Measurements from ENCODE around the gene LAMA2. TPM values are rescaled to one million over a fixed set of nuclear protein-coding genes. Genes with fewer than 3 reads are reported as not detected.

Gene LAMA2
- total RNA-seq, 1 experiment from 2014 or later = 8.2 TPM

DNA sequence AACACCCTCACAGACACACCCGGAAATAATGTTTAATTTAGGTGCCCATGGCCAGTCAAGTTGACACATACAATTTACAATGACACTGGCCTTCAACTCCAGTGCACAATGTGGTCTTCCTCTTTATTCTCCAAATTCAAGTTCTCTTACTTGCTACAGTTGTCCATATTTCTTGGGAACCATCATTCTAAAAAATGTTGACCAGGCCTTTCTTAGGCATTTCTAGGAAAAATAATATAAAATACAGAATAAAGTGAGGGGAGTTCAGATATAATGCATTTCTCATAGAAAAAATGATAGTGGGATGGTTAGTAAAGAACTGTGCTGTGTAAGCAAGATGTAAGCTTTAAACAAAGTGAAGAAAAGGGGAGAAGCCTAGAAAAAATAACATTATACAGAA lies 528.2 kb downstream of the LAMA2 start:
- intact Hi-C loops (cut with micrococcal nuclease) = no loop called here
- Histone ChIP-seq H3K4me1 (ENCODE audit: control insufficient read depth in 1 of 2, insufficient read depth in 2 of 2, low read length in 2 of 2) (no peaks in the 10 kb centered on the region), H3K4me2 (ENCODE audit: low read length) (no peak overlapping the region), H3K36me3 (ENCODE audit: control insufficient read depth in 1 of 2, insufficient read depth in 2 of 2, low read length in 2 of 2) (no peaks in the 10 kb centered on the region), H4K20me1 (ENCODE audit: insufficient read depth) (no peaks in the 10 kb centered on the region), H3K79me2 (ENCODE audit: insufficient read depth, low read length) (no peaks in the 10 kb centered on the region), H3K9me3 (ENCODE audit: control insufficient read depth in 1 of 2, insufficient read depth in 1 of 2, low read depth in 1 of 2, low read length in 2 of 2) (no peaks in the 10 kb centered on the region), H3K4me3 (replicated peaks in 1 of 2; ENCODE audit: low read depth in 1 of 2, low read length in 2 of 2) (no peak overlapping the region), H3K9ac (ENCODE audit: low read length) (no peak overlapping the region), H2AFZ (ENCODE audit: low read depth, low read length, poor library complexity, severe bottlenecking) (no peak overlapping the region), H3K9me2 (ENCODE audit: insufficient read depth) (no peaks in the 10 kb centered on the region), H3K27me3 (ENCODE audit: insufficient read depth, low read length) (no peaks in the 10 kb centered on the region), H3K27ac (ENCODE audit: low read depth, low read length) (no peak overlapping the region)
- ChIA-PET POLR2A (no interaction called here), CTCF (no interaction called here), RAD21 (ENCODE audit: low non-redundant PET in 1 of 2, low total read pairs in 2 of 2, uncharacterized antibody in 2 of 2, unreplicated experiment in 2 of 2) (no interaction called here)
- TF ChIP-seq CEBPB (IDR thresholded peaks at IDR 0.05; ENCODE audit: low read depth) (no peak), POLR2AphosphoS5 (IDR thresholded peaks at IDR 0.05; ENCODE audit: low read depth, low read length) (no peak)
- TF ChIP-seq, protein P1, sequence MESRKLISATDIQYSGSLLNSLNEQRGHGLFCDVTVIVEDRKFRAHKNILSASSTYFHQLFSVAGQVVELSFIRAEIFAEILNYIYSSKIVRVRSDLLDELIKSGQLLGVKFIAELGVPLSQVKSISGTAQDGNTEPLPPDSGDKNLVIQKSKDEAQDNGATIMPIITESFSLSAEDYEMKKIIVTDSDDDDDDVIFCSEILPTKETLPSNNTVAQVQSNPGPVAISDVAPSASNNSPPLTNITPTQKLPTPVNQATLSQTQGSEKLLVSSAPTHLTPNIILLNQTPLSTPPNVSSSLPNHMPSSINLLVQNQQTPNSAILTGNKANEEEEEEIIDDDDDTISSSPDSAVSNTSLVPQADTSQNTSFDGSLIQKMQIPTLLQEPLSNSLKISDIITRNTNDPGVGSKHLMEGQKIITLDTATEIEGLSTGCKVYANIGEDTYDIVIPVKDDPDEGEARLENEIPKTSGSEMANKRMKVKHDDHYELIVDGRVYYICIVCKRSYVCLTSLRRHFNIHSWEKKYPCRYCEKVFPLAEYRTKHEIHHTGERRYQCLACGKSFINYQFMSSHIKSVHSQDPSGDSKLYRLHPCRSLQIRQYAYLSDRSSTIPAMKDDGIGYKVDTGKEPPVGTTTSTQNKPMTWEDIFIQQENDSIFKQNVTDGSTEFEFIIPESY (IDR thresholded peaks at IDR 0.05; ENCODE audit: extremely low read depth, insufficient replicate concordance, low read length) = no peak
- no peak for ATAC-seq
- DNase-seq (ENCODE audit: low read depth, low spot score) = no peak
- no TSS peak for BruUV-seq (replicated peaks)

DNA sequence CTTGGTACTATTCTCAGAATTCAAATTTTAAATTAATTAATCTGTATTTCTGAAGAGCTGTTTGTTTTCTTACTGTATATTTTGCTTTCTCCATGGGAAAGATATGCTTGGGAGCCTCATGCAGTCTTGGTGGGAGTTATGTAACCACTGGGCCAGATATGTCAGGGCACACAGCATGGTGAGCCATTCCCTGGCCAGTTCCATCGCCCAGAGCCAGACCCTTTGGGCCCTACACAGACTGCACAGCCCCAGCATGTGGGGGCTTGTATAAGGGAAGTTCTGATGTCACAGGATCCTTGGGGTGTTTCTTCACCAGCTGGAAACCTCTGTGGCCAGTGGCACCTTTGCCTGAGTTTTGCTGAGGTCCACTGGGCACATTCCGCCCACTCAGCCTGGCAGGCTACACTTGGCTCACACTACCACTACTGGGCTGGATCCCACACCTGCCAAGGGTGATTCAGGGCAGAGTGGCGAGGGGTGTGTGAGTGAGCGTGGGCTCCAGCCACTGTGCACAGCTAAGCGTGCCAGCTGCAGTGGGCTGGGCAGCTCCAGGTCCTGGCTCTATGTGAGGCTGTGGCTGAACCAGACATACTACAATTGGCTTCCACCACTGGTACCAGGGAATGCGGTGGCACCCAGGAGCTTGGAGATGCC lies 533.5 kb downstream of the LAMA2 start:
- H3K27me3 ChIP-seq (ENCODE audit: insufficient read depth, low read length) = no peaks in the 10 kb centered on the region
- intact Hi-C loops (cut with micrococcal nuclease) = no loop called here
- no peak for DNase-seq (ENCODE audit: low read depth, low spot score)

More for the DNA sequence above, 533.5 kb downstream of the LAMA2 start:
- Histone ChIP-seq H3K4me2 (ENCODE audit: low read length) (no peak overlapping the region), H3K9me3 (ENCODE audit: control insufficient read depth in 1 of 2, insufficient read depth in 1 of 2, low read depth in 1 of 2, low read length in 2 of 2) (no peaks in the 10 kb centered on the region), H3K4me1 (ENCODE audit: control insufficient read depth in 1 of 2, insufficient read depth in 2 of 2, low read length in 2 of 2) (no peaks in the 10 kb centered on the region), H2AFZ (ENCODE audit: low read depth, low read length, poor library complexity, severe bottlenecking) (no peak overlapping the region), H3K79me2 (ENCODE audit: insufficient read depth, low read length) (no peaks in the 10 kb centered on the region), H3K9me2 (ENCODE audit: insufficient read depth) (no peaks in the 10 kb centered on the region), H3K4me3 (replicated peaks in 1 of 2; ENCODE audit: low read depth in 1 of 2, low read length in 2 of 2) (no peak overlapping the region), H4K20me1 (ENCODE audit: insufficient read depth) (no peaks in the 10 kb centered on the region), H3K9ac (ENCODE audit: low read length) (no peak overlapping the region), H3K27ac (ENCODE audit: low read depth, low read length) (no peak overlapping the region), H3K36me3 (ENCODE audit: control insufficient read depth in 1 of 2, insufficient read depth in 2 of 2, low read length in 2 of 2) (no peaks in the 10 kb centered on the region)
- ATAC-seq = no peak
- CTCF ChIA-PET = no interaction called here
- RAD21 ChIA-PET (ENCODE audit: low non-redundant PET in 1 of 2, low total read pairs in 2 of 2, uncharacterized antibody in 2 of 2, unreplicated experiment in 2 of 2) = no interaction called here
- no TSS peak for BruUV-seq (replicated peaks)
- POLR2A ChIA-PET = no interaction called here
- TF ChIP-seq, protein P2, sequence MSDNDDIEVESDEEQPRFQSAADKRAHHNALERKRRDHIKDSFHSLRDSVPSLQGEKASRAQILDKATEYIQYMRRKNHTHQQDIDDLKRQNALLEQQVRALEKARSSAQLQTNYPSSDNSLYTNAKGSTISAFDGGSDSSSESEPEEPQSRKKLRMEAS (IDR thresholded peaks at IDR 0.05) = no peak
- no peak for TF ChIP-seq POLR2A (IDR thresholded peaks at IDR 0.05; ENCODE audit: borderline replicate concordance, extremely low read depth, insufficient read depth, insufficient read length)
- no peak for TF ChIP-seq POLR2AphosphoS5 (IDR thresholded peaks at IDR 0.05; ENCODE audit: low read depth, low read length)
- TF ChIP-seq FOSL1 (IDR thresholded peaks at IDR 0.05; ENCODE audit: low read depth) = no peak
- TF ChIP-seq SIN3A (IDR thresholded peaks at IDR 0.05; ENCODE audit: low read depth) = no peak
- no peak for TF ChIP-seq EZH2phosphoT487 (IDR thresholded peaks at IDR 0.05; ENCODE audit: borderline replicate concordance)
- no peak for TF ChIP-seq ELF1 (IDR thresholded peaks at IDR 0.05; ENCODE audit: borderline replicate concordance, low read depth)
- TF ChIP-seq CEBPB (IDR thresholded peaks at IDR 0.05; ENCODE audit: low read depth) = no peak
- TF ChIP-seq, protein P3, sequence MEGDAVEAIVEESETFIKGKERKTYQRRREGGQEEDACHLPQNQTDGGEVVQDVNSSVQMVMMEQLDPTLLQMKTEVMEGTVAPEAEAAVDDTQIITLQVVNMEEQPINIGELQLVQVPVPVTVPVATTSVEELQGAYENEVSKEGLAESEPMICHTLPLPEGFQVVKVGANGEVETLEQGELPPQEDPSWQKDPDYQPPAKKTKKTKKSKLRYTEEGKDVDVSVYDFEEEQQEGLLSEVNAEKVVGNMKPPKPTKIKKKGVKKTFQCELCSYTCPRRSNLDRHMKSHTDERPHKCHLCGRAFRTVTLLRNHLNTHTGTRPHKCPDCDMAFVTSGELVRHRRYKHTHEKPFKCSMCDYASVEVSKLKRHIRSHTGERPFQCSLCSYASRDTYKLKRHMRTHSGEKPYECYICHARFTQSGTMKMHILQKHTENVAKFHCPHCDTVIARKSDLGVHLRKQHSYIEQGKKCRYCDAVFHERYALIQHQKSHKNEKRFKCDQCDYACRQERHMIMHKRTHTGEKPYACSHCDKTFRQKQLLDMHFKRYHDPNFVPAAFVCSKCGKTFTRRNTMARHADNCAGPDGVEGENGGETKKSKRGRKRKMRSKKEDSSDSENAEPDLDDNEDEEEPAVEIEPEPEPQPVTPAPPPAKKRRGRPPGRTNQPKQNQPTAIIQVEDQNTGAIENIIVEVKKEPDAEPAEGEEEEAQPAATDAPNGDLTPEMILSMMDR (IDR thresholded peaks at IDR 0.05 in 2 of 3, conservative IDR thresholded peaks at IDR 0.05 in 1 of 3; ENCODE audit: borderline replicate concordance in 1 of 3, insufficient read depth in 1 of 3, low read depth in 2 of 3, low read length in 2 of 3) = no peak
- TF ChIP-seq ZNF274 (IDR thresholded peaks at IDR 0.05; ENCODE audit: low read depth, low read length) = no peak
- no peak for TF ChIP-seq RAD21 (IDR thresholded peaks at IDR 0.05; ENCODE audit: low read depth)
- no peak for TF ChIP-seq YY1 (IDR thresholded peaks at IDR 0.05; ENCODE audit: extremely low read depth, insufficient replicate concordance, low read depth, low read length)
- TF ChIP-seq CBX3 (IDR thresholded peaks at IDR 0.05; ENCODE audit: low read depth) = no peak
- TF ChIP-seq TCF7L2 (IDR thresholded peaks at IDR 0.05; ENCODE audit: borderline replicate concordance, extremely low read depth, insufficient read depth, insufficient read length) = no peak
- TF ChIP-seq EGR1 (IDR thresholded peaks at IDR 0.05; ENCODE audit: low read depth) = no peak
- TF ChIP-seq SP1 (IDR thresholded peaks at IDR 0.05; ENCODE audit: low read depth) = no peak
- no peak for TF ChIP-seq JUND (IDR thresholded peaks at IDR 0.05)
